Hepatocyte (in vitro differentiated cells): ENCODE data around the gene NDUFB4. TPM values are rescaled to one million over a fixed set of nuclear protein-coding genes. Genes with fewer than 3 reads are reported as not detected.

ENCODE experiments used
- DNase-seq: peaks from one replicate; pipeline ENCODE4 v3.0.0-alpha.2; 2016; ENCODE audit warnings: low spot score
- H2AFZ ChIP-seq: fragments of 200-600 bp; sonication (generic); 2 replicates; pipeline ENCODE4 v1.6.0; 2016; ENCODE audit warnings: antibody characterized with exemption, mild to moderate bottlenecking
- H3K27ac ChIP-seq: fragments of 200-600 bp; sonication (generic); 2 replicates; pipeline ENCODE4 v1.5.1; 2016; ENCODE audit warnings: mild to moderate bottlenecking
- H3K27me3 ChIP-seq: fragments of 200-600 bp; sonication (generic); 2 replicates; pipeline ENCODE4 v1.6.1; 2016
- H3K36me3 ChIP-seq: fragments of 200-600 bp; sonication (generic); replicated peaks from 2 replicates; pipeline ENCODE4 v1.5.1; 2016; ENCODE audit warnings: low read depth; ENCODE audit not compliant: insufficient read depth
- H3K4me1 ChIP-seq: fragments of 200-600 bp; sonication (generic); 2 replicates; pipeline ENCODE4 v1.5.1; 2016; ENCODE audit warnings: mild to moderate bottlenecking, moderate library complexity; ENCODE audit not compliant: insufficient read depth
- H3K4me2 ChIP-seq: fragments of 200-600 bp; sonication (generic); 2 replicates; pipeline ENCODE4 v1.6.0; 2016
- H3K4me3 ChIP-seq: fragments of 200-600 bp; sonication (generic); 2 replicates; pipeline ENCODE4 v1.5.1; 2016; ENCODE audit warnings: mild to moderate bottlenecking
- H3K79me2 ChIP-seq: fragments of 200-600 bp; sonication (generic); 2 replicates; pipeline ENCODE4 v1.6.0; 2017; ENCODE audit warnings: mild to moderate bottlenecking
- H3K9me2 ChIP-seq: fragments of 200-600 bp; sonication (generic); replicated peaks from 2 replicates; pipeline ENCODE4 v1.6.0; 2017; ENCODE audit warnings: mild to moderate bottlenecking; ENCODE audit not compliant: insufficient read depth
- H3K9me3 ChIP-seq: fragments of 200-600 bp; sonication (generic); 2 replicates; pipeline ENCODE4 v1.5.1; 2016; ENCODE audit warnings: low read depth, mild to moderate bottlenecking
- H4K20me1 ChIP-seq: fragments of 200-600 bp; sonication (generic); 2 replicates; pipeline ENCODE4 v1.6.0; 2016; ENCODE audit warnings: mild to moderate bottlenecking; ENCODE audit not compliant: insufficient read depth, poor library complexity, severe bottlenecking
- CTCF ChIP-seq: fragments of 200-600 bp; sonication (generic); IDR thresholded peaks from 2 replicates; pipeline ENCODE4 v1.5.1; 2016; ENCODE audit warnings: antibody characterized with exemption, mild to moderate bottlenecking; ENCODE audit not compliant: poor library complexity
- EZH2 ChIP-seq: fragments of 200-600 bp; sonication (generic); IDR thresholded peaks from 2 replicates; pipeline ENCODE4 v1.6.1; 2016; ENCODE audit warnings: antibody characterized with exemption, mild to moderate bottlenecking, borderline replicate concordance
- EZH2phosphoT487 ChIP-seq: fragments of 200-600 bp; sonication (generic); IDR thresholded peaks from one replicate; pipeline ENCODE4 v1.6.1; 2018; ENCODE audit warnings: antibody characterized with exemption, mild to moderate bottlenecking, low read depth, moderate library complexity; ENCODE audit not compliant: unreplicated experiment, severe bottlenecking
- WGBS: methylation state at CpG from one replicate; pipeline ENCODE4 v1.1.6; 2016; ENCODE audit warnings: low lambda C conversion rate; ENCODE audit errors: missing lambda C conversion rate; 5-methylcytosine and 5-hydroxymethylcytosine counted together
- polyA plus RNA-seq: library from polyadenylated mRNA; unstranded; fragments of >200 nt; fragmentation: Nextera tagmentation; extraction: Ambion mirVana; gene quantifications from 2 replicates; pipeline ENCODE4 v1.2.1, GENCODE V29; 2016
- total RNA-seq: library from RNA; depleted of rRNA; stranded (reverse); fragments of >200 nt; gene quantifications from 2 replicates; pipeline ENCODE4 v1.2.3, GENCODE V29; 2014

The NDUFB4 gene
- total and polyA plus RNA-seq, 2 experiments from 2014 or later: 114 to 290 TPM

GRCh38 chr3:120623727-120624093 lies 27.6 kb downstream of the NDUFB4 start:
- Histone ChIP-seq H3K9me3 (peaks cover 4% of the 10 kb centered on the region), H2AFZ (no peak overlapping the region), H3K79me2 (no peaks in the 10 kb centered on the region), H3K27ac (no peak overlapping the region), H3K4me2 (no peak overlapping the region), H3K36me3 (no peaks in the 10 kb centered on the region), H3K4me1 (no peaks in the 10 kb centered on the region), H4K20me1 (no peaks in the 10 kb centered on the region), H3K27me3 (no peaks in the 10 kb centered on the region), H3K9me2 (no peaks in the 10 kb centered on the region), H3K4me3 (no peak overlapping the region)
- no peak for TF ChIP-seq EZH2phosphoT487
- no peak for TF ChIP-seq EZH2
- no peak for TF ChIP-seq CTCF
- no peak for DNase-seq

- H3K27me3 ChIP-seq: no peaks in the 10 kb centered on the region
- peaks cover 4% of the 10 kb centered on the region for H3K9me3 ChIP-seq
- H3K4me2 ChIP-seq: no peak overlapping the region
- H3K27ac ChIP-seq: no peak overlapping the region
- H3K4me1 ChIP-seq: no peaks in the 10 kb centered on the region
- no peak for DNase-seq
- H3K4me3 ChIP-seq: no peak overlapping the region
- H3K9me2 ChIP-seq: no peaks in the 10 kb centered on the region
- no peak overlapping the region for H2AFZ ChIP-seq
- H3K79me2 ChIP-seq: no peaks in the 10 kb centered on the region
- H4K20me1 ChIP-seq: no peaks in the 10 kb centered on the region
- no peaks in the 10 kb centered on the region for H3K36me3 ChIP-seq
- no peak for TF ChIP-seq EZH2phosphoT487
- no peak for TF ChIP-seq CTCF
- TF ChIP-seq EZH2: no peak
Measured at GRCh38 chr3:120625159-120625586, 29.0 kb downstream of the NDUFB4 start.

GRCh38 chr3:120634539-120634938 lies 38.4 kb downstream of the NDUFB4 start:
- Histone ChIP-seq H2AFZ (no peak overlapping the region), H3K36me3 (no peaks in the 10 kb centered on the region), H3K27me3 (no peaks in the 10 kb centered on the region), H3K4me1 (no peaks in the 10 kb centered on the region), H3K4me2 (no peak overlapping the region), H3K4me3 (no peak overlapping the region), H3K79me2 (no peaks in the 10 kb centered on the region), H3K9me2 (no peaks in the 10 kb centered on the region), H3K9me3 (no peaks in the 10 kb centered on the region), H3K27ac (no peak overlapping the region), H4K20me1 (no peaks in the 10 kb centered on the region)
- DNase-seq: no peak
- TF ChIP-seq EZH2: no peak
- TF ChIP-seq EZH2phosphoT487: no peak
- TF ChIP-seq CTCF: no peak
- WGBS: 0% methylated on average over 1 of the region's 1 CpG

- Histone ChIP-seq H3K4me2 (no peak overlapping the region), H2AFZ (no peak overlapping the region), H3K79me2 (no peaks in the 10 kb centered on the region), H4K20me1 (no peaks in the 10 kb centered on the region), H3K4me3 (no peak overlapping the region), H3K27ac (no peak overlapping the region), H3K9me3 (no peaks in the 10 kb centered on the region), H3K4me1 (no peaks in the 10 kb centered on the region), H3K36me3 (no peaks in the 10 kb centered on the region), H3K27me3 (no peaks in the 10 kb centered on the region), H3K9me2 (no peaks in the 10 kb centered on the region)
- DNase-seq: no peak
- TF ChIP-seq CTCF: no peak
- TF ChIP-seq EZH2: no peak
- no peak for TF ChIP-seq EZH2phosphoT487
- WGBS: 68% methylated on average over 2 of the region's 2 CpGs
Measured at GRCh38 chr3:120636795-120637401, 40.8 kb downstream of the NDUFB4 start.
